ENCODE measurements around the gene PYGB. TPM values are rescaled to one million over a fixed set of nuclear protein-coding genes. Genes with fewer than 3 reads are reported as not detected.

The PYGB gene
- total RNA-seq, 3 donors from 2014 or later, result 247 to 252 (median 247) TPM

DNA sequence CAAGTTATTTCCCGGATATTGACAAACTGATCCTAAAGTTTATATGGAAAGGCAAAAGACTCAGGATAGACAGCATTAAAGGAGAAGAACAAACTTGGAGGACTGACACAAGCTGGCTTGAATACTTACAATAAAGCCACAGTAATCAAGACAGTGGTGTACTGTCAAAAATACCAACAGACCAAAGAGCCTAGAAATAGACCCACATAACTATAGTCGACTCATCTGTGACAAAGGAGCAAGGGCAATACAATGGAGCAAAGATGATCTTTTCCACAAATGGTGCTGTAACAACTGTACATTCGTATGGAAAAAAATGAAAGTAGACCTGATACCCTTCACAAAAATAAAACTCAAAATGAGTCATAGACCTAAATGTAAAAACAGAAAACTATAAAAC lies 96.7 kb downstream of the PYGB start:
- peaks cover 4% of the 10 kb centered on the region for H3K4me1 ChIP-seq (ENCODE audit: low read depth)
- ATAC-seq (no peak), DNase-seq (no peak)
- no peak overlapping the region for H3K4me3 ChIP-seq
- TF ChIP-seq, protein P1, sequence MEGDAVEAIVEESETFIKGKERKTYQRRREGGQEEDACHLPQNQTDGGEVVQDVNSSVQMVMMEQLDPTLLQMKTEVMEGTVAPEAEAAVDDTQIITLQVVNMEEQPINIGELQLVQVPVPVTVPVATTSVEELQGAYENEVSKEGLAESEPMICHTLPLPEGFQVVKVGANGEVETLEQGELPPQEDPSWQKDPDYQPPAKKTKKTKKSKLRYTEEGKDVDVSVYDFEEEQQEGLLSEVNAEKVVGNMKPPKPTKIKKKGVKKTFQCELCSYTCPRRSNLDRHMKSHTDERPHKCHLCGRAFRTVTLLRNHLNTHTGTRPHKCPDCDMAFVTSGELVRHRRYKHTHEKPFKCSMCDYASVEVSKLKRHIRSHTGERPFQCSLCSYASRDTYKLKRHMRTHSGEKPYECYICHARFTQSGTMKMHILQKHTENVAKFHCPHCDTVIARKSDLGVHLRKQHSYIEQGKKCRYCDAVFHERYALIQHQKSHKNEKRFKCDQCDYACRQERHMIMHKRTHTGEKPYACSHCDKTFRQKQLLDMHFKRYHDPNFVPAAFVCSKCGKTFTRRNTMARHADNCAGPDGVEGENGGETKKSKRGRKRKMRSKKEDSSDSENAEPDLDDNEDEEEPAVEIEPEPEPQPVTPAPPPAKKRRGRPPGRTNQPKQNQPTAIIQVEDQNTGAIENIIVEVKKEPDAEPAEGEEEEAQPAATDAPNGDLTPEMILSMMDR (IDR thresholded peaks at IDR 0.05), result no peak
- H3K9me3 ChIP-seq, result no peaks in the 10 kb centered on the region
- no peaks in the 10 kb centered on the region for H3K36me3 ChIP-seq (ENCODE audit: low read depth)
- intact Hi-C loops (cut with DNase I, micrococcal nuclease), result no loop called here

DNA sequence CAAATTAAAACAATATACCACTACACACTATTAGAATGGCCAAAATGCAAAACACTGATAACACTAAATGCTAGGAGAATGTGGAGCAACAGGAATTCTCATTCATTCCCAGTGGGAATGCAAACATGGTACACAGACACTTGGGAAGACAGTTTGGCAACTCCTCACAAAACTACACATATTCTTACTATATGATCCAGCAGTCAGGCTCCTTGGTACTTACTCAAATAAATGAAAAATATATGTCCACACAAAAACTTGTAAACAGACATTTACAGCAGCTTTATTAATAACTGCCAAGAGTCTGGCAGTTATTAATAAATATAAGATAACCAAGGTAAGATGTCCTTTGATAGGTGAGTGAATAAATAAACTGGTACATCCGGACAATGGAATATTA lies 97.8 kb downstream of the PYGB start:
- TF ChIP-seq, protein P1 (IDR thresholded peaks at IDR 0.05), result no peak
- Histone ChIP-seq H3K9me3 (no peaks in the 10 kb centered on the region), H3K4me3 (no peak overlapping the region), H3K36me3 (ENCODE audit: low read depth) (no peaks in the 10 kb centered on the region), H3K4me1 (ENCODE audit: low read depth) (no peaks in the 10 kb centered on the region)
- ATAC-seq (no peak), DNase-seq (no peak)
- intact Hi-C loops (cut with DNase I, micrococcal nuclease), result no loop called here

DNA sequence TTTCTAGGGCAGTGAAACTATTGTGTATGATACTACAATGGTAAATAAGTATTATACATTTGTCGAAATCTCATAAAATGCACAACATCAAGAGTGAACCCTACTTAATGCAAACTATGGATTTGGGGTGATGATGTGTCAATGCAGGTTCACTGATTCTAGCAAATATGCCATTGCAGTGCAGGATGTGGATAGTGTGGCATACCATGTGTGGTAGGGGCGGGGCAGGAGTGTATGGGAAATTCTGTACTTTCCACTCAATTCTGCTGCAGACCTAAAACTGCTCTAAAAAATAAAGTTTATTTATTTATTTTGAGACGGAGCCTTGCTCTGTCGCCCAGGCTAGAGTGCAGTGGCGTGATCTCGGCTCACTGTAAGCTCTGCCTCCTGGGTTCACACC lies 98.5 kb downstream of the PYGB start:
- DNase-seq (no peak), ATAC-seq (no peak)
- TF ChIP-seq, protein P1 (IDR thresholded peaks at IDR 0.05), result no peak
- H3K9me3 ChIP-seq, result no peaks in the 10 kb centered on the region
- no peak overlapping the region for H3K4me3 ChIP-seq
- no peaks in the 10 kb centered on the region for H3K36me3 ChIP-seq (ENCODE audit: low read depth)
- intact Hi-C loops (cut with DNase I, micrococcal nuclease), result no loop called here
- H3K4me1 ChIP-seq (ENCODE audit: low read depth), result no peaks in the 10 kb centered on the region

Other genes with a start within 250 kb of the PYGB start
- gene ACSS1, start 189.9 kb upstream of the PYGB start, total RNA-seq, result 10 to 100 TPM; 29.8 to 37.9 (median 36.9) TPM
- gene VSX1, start 165.9 kb upstream of the PYGB start, total RNA-seq, result under 1 TPM in 1 of 3 donors, not detected in 2; 0.22 TPM
- 100 to 1,000 TPM; 114 to 191 (median 140) TPM for gene ENTPD6, start 52.4 kb upstream of the PYGB start, total RNA-seq
- gene ABHD12, start 142.8 kb downstream of the PYGB start, total RNA-seq, result 10 to 100 TPM; 47.3 to 65.5 (median 59.5) TPM
- gene GINS1, start 159.6 kb downstream of the PYGB start, total RNA-seq, result 1 to 10 TPM; 1.8 to 8.6 (median 1.9) TPM